Forelimb muscle (tissue), 1 donor: ENCODE data around the gene FLII. TPM values are rescaled to one million over a fixed set of nuclear protein-coding genes. Genes with fewer than 3 reads are reported as not detected.

ENCODE experiments used
- DNase-seq: peaks from one replicate; pipeline ENCODE4 v3.0.0-alpha.2; 2013; ENCODE audit warnings: low read depth
- polyA plus RNA-seq: library from polyadenylated mRNA; unstranded; fragments of 120-200 nt; gene quantifications from one replicate; pipeline ENCODE4 v1.2.1, GENCODE V29; 2013; ENCODE audit not compliant: insufficient read length

Gene FLII
- polyA plus RNA-seq, 1 donor: 146 TPM

DNA sequence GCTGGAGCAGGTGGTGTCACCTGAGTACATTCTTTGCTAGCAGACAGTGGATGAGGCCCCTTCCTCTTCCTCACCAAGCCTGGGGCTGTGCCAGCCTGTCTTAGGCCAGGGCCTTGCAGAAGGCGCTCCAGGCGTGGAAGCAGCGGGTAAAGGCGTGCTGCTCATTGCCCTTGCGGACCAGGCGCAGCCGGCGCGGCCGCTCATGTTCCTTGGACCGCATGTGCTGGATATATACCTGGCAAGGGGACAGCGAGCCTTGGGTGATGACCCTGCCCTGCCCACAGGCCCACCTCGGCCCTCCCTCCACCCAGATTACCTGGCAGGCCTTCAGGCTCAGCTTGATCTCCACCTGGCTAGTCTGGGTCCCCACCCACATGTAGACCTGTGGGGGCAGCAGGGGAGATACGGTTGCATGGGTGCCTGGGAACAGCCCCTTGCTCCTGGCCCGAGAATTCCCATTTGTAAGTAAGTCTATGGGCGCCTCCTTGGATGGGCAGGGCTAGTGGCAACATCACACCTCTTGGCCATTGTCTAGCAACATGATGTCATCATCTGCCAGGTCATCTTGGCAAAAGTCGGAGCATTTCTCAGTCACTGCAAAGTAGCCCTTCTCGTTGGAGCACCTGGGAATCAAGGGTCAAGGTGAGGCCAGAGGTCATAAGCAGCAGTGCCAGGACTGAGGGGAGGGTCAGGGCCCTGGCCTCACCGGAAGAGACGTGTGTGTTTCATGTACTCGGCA is 13.3 kb downstream of the FLII start:
- no peak for DNase-seq

DNA sequence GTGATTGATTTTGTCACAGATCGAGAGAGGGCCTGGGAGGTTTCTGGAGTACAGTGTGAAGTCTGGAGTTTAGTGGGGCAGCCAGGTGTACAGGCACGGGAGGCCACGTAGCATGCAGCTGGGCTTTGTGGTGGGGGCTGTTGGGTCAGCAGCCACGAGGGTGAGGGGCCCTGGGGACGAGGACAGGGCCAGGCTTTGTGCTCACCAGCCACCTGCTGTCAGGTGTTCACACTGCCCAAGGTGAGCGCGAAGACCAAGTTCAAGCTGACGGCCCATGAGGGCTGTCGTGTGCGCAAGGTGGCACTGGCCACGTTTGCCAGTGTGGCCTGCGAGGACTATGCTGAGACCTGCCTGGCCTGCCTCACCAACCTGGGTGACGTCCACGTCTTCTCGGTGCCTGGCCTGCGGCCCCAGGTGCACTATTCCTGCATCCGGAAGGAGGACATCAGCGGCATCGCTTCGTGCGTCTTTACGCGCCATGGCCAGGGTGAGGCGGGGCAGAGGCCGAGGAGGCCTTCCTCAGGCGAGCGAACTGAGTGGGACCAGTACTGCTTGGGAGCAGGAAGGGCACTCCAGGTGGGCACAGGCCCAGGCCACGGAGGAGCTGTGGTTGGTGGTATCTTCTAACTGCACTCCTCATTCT is 17.2 kb downstream of the FLII start:
- no peak for DNase-seq

DNA sequence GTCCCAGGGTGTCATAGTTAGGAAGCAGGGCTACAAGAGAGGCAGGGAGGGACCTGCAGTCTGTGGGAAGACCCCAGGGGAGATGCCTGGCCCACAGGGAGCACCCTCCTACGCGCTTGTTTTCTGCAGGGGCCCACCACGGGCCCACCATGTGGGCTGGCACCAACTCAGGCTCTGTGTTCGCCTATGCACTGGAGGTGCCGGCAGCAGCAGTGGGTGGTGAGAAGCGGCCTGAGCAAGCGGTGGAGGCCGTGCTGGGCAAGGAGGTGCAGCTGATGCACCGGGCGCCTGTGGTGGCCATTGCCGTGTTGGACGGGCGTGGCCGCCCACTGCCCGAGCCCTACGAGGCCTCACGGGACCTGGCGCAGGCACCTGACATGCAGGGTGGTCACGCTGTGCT is 18.1 kb downstream of the FLII start:
- DNase-seq: no peak

DNA sequence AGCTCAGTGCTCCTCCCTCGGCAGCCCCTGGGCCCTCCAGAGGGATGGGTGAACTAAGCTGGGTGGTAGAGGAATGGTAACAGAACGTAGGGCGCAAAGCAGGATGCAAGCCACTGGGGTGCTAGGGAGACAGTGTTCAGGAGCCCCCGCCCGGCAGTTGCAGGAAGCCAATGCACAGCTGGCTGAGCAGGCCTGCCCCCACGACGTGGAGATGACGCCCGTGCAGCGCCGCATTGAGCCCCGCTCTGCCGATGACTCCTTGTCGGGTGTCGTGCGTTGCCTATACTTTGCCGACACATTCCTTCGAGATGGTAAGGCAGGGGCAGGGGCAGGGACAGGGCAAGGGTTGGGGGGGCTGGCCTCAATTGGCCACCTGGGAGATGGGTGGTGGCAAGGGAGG is 20.2 kb downstream of the FLII start:
- DNase-seq: no peak

DNA sequence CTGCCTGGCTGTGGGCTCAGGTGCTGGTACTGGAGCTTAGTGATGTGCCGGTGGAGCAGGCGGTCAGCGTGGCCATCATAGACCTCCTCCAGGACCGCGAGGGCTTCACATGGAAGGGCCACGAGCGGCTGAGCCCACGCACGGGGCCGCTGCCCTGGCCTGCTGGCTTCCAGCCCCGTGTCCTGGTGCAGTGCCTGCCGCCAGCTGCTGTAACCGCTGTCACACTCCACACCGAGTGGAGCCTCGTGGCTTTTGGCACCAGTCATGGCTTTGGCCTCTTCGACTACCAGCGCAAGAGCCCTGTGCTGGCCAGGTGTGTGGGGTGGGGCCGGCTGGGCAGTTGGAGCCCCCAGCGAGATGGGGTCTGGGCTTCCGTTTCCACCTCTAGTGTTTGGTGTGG is 21.1 kb downstream of the FLII start:
- no peak for DNase-seq

DNA sequence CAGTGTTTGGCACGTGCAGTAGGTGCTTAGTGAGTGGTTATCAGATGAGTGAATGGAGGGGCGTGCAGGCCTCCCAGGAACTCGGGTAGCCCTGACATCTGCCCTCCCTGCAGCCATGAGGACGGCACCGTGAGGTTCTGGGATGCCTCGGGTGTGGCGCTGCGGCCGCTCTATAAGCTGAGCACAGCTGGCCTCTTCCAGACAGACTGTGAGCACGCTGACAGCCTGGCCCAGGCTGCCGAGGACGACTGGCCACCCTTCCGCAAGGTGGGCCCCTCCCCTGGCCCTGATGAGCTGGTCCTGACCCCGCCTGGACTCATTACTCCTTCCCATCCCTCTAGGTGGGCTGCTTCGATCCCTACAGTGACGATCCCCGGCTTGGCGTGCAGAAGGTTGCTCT is 22.0 kb downstream of the FLII start:
- no peak for DNase-seq

DNA sequence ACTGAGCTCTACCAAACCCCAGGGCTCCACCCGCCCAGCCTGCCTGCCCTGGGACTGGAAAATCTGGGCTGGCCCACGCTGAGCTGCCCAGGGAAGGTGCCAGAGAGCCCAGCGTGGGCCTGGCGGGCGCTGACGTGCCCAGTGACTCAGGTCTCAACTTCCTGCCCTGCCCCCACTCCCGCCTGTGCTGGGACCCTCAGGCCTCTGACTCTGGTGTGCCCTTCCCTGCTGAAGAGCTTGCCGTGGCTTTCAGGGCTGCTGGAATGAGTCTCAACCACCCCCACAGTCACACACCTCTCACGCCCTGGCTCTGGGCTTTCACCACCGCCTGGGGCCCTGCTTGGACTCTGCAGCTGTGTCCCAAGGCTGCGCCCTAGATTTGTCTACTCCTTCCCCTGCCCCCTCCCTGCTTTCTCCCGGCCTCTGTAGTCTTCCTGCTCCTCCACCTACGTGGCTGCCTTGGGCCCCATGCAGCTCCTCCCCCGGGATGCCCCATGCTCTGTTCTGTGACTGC is 22.7 kb downstream of the FLII start:
- DNase-seq: no peak

DNA sequence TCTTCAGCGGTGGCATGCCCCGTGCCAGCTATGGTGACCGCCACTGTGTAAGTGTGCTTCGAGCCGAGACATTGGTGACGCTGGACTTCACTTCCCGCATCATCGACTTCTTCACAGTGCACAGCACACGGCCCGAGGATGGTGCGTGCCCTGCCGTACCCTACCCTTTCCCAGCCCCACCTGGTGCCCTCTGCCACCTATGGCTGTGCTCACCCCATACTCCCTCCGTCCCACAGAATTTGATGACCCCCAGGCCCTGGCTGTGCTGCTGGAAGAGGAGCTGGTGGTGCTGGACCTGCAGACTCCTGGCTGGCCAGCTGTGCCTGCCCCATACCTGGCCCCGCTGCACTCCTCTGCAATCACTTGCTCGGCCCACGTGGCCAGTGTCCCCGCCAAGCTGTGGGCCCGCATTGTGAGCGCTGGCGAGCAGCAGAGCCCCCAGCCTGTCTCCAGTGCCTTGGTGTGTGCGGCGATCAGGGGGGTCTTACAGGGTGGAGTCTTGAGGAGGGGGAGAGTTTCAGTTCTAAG is 23.6 kb downstream of the FLII start:
- no peak for DNase-seq

DNA sequence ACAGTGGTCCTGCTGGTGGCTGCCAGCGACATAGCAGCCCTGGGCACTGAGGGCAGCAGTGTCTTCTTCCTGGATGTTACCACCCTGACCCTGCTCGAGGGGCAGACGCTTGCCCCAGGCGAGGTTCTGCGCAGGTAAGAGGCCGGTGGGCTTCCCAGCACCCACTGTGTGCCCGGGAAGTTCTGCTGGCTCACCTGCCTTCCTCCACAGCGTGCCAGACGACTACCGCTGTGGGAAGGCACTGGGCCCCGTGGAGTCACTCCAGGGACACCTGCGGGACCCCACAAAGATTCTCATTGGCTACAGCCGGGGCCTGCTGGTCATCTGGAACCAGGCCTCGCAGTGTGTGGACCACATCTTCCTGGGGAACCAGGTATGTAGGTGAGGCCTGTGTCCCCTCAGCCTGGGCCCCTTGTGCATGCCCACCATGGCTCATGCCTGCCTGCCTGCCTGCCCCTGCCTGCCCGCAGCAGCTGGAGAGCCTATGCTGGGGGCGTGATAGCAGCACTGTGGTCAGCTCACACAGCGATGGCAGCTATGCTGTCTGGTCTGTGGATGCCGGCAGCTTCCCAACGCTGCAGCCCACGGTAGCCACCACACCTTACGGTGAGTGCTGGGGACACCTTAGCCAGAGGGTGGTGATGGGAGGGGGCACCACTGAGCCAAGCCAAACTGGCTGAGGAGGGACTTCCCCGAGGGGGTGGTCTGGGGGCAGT is 24.6 kb downstream of the FLII start:
- no peak for DNase-seq

DNA sequence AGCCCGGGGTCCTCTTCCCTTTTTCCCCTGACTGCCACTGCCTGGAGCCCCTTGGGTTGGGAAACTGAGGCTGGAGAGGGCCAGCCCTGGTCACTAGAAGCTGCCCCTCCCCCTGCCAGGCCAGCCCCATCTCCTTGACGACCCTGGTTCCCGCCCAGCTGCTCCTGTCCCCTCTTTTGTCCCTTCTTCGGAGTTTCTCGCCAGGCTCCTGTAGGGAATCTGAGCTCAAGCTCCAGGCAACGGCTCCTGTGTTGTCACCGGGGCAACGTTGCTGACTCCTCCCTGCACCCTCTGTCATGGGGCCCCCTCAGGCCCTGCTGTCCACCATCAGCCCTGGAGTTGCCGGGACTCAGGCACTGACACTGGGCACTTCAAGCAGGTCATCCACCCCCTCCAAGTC is 27.4 kb downstream of the FLII start:
- no peak for DNase-seq

DNA sequence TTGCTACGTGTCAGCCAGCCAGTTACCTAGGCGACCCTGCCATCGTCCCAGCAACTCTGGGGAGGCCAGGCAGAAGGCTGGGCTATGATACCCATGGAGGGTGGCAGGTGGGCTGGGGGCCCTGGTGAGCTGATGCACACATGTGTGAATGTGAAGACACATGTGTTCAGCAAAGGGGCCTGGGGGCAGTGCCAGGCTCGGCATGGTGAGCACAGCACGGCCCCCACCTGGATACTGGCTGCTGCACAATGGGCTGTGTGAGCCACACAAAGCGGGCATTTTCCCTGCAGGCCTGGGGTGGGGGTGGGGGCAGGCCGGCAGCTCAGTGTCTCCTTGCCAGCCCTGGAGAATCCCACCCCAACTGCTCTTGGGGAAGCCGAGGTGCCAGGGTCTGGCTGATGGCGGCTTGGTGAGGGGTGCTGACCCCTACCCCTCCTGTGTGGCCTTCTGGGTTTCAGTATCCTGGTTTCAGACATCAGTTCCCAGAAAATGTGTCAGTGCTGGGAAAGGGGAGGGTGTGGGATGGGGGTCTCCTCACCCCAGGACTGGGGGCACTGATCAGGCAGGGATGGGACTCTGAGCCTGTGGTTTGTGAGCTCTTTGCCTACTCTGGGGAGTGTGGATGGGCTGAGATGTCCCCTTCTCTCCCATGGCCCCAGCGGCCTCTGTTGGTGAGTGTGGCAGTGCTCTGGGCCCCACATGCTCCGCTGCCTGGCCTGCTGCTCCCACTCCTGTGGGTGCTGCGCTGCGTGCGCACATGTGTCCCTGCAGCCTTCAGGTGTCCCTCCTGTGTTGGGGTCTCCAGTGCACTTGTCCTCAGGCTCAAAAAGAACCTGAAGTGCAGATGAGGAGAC is 28.0 kb downstream of the FLII start:
- DNase-seq: no peak

DNA sequence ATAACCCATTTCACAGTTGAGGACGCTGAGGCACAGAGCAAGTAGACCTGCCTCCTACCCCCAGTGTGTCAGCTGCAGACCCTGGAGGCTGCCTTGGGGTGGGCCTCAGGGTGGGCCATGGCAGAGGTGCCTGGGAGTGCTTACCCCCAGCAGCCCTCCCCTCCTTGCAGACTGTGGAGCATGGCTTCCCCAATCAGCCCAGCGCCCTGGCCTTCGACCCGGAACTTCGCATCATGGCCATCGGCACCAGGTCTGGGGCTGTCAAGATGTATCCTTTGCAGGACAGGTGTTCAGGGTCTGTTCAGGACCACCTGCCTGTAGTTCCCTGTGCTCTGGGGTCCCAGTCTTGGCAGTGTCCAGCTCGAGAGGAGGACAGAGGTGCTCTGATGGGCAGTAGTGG is 28.8 kb downstream of the FLII start:
- DNase-seq: no peak

DNA sequence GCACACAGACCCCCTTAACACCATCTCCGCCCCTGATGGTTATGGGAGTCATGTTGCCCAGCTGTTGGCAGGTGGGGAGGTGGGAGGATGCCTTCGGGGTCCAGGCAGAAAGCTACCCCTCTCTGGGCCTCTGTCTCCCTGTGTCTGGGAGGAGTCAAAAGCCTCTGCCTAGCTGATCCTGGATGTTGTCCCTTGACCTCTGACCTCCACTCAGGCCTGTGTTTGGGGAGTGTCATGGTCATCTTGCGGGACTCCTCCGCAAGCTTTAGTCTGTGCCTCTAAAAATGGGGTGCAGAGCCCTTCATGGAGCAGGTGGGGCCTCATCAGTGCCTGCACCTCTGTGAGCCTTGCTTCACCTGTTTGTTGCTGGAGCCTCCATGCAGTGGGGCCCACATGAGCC is 29.3 kb downstream of the FLII start:
- no peak for DNase-seq

DNA sequence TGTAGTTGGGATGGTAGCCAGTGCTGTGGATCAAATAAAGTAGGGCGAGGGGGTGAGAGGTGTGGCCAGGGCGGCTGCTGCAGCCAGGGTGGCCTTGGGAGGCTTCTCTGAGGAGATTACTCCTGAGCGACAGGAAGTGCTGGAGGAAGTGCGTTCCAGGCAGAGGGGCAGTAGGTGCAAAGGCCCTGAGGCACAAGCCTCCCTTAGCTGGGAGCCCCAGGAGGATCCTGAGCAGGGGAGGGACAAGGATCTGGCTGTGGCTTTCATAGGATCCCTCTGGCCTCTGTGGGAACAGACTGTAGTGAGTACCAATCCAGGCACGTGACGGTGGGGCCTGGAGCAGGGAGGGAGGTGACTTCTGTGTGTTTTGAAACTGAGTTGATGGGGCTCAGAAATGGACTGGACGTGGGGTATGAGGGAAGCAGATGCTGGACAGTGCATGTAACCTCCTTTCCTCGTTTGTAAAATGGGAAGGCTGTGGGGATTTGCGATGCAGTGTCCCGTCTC is 30.3 kb downstream of the FLII start:
- DNase-seq: no peak

DNA sequence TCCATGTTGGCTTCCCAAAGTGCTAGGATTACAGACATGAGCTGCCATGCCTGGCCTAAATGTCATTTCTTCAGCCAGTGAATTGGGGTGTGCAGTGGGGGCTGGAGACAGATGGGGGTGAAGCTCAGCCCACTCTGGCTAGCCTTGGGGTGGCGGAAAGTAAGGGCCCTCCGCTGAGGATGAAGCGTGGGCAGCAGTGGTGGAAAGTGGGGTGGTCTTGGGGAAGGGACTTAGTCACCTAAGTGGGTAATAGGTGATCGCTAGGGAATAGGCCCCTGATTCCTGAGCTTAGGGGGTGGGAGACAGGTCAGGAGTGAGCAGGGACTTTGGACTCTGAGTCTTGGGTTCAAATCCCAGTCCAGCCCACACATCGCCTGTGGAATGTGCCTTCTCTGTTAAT is 30.9 kb downstream of the FLII start:
- DNase-seq: no peak

DNA sequence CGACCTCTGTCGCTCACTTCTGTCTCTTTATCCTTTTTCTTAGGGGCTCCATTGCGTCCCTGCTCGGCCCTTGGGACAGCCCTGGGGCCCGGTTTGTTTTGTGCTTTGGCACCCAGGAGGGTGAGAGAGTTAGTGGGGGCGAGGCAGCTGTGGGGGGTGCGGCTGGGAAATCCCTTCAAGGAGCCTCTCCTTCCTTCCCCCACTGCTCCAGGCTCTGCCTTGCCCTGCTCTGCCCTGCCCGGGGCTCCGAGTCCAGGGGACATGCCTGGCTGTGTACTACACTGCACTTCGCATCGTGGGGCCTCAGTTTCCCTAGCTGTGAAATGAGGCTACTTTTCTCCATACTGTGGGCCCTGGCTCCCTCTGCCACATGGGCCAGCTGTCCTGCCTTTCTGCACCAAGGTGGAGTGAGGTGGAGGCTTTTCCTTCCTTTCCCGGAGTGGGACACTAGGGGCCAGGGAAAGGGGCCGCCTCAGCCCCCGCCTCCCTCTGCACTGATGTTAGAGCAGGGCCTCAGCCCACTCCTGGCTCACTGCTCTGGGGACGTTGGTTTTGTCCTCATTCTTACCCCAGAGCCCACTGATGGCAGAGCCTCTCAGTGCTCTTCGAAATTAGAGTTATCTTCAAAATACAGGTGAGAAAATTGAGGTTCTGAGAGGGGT is 32.1 kb downstream of the FLII start:
- DNase-seq: no peak

DNA sequence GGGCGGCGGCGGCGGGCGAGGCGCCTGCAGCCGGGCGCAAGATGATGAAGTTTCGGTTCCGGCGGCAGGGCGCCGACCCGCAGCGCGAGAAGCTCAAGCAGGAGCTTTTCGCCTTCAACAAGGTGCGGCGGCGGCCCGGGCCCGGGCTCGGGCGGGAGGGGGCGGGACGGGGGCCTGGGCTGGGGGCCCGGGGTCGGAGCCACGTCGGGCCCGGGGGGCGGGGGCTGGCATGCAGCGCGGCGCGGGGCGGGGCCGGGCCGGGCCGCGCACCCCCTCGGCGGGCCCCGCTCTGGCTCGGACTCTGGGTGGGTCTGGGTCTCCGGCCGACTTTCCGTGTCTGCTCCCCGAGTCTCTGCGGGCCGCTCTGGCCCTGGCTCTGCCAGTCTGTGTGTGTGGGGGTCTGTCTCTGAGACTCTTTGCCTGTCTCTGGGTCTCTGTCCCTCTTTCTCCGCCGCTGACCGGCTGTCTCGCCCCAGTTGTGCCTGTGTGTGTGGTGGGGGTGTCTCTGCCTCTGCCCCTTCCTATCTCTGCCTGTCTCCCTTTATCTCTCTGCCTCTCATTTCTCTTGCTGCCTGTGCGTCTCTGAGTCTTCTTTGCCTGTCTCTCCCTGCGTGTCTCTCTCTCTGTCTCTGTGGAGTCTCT is 32.8 kb downstream of the FLII start:
- DNase-seq: no peak

DNA sequence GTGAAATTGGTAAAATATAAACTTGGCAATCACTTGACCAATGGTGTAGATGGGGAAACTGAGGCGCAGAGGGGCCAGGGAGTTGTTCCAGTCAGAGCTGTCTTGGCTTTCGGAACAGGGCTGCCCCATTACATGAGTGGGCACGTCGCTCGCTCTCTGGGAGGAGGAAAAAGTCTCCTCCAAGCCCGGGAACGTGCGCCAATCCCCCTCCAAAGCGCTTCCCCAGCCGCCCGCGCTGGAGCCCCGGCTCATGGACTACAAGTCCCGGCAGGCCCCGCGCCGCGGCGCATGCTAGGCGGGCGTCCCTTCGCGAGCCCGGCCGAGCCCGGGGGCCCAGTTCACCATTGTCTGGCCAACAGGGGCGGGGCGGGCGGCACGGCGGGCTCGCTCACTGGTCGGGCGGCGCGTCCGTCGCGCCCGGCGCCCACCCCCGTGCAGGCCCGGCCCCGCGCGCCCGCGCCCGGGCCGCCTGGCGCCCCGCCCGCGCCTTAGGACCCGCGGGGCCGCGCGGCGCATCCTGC is 33.4 kb downstream of the FLII start, which contains the start of gene LLGL1:
Gene LLGL1 (plus strand): TSS at position 515 of the 521 bp plus-strand sequence. CDS start 48 bp downstream, outside the sequence.
- DNase-seq: peak; percentile 74

DNA sequence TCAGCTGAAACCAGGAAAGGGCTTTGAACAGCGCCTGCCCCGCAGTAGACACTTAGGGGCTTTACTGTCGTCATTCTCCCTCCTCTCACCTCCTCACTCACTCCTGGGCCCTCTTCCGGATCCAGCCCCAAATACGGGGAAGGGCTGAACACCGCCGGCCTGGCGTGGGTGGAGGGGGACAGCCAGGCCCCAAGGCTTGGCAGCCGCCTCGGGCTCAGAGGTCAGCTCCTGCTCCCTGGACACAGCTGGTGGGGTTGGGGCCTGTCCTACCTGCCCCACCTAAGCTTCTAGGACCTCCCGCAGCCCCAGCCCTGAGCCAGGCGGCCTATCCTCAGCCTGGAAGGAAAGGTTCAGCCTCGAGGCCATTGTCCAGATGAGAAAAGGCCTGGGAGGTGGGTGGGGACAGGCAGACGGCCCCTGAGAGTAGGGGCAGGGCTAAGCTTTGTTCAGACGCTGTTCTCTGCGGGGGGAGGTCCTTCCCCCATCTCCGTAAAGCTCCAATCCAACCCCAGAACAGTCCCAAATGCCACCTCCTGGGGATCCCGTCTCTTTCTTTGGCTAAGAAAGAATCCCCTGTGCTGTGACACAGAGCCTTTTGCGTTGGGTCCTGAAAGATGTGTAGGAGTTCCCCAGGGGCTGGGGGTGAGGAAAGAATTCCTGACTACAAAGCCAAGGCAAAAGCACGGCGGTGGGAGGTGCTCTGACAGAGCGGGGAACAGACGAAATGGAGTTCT is 34.0 kb downstream of the FLII start:
- DNase-seq: no peak
